AG08395 (cell line): Measurements from ENCODE around the gene SLC23A3.

ENCODE experiments used
- DNase-seq: peaks from one replicate; pipeline ENCODE4 v3.0.0; 2012; ENCODE audit warnings: mixed read lengths, low spot score

Gene SLC23A3

DNA sequence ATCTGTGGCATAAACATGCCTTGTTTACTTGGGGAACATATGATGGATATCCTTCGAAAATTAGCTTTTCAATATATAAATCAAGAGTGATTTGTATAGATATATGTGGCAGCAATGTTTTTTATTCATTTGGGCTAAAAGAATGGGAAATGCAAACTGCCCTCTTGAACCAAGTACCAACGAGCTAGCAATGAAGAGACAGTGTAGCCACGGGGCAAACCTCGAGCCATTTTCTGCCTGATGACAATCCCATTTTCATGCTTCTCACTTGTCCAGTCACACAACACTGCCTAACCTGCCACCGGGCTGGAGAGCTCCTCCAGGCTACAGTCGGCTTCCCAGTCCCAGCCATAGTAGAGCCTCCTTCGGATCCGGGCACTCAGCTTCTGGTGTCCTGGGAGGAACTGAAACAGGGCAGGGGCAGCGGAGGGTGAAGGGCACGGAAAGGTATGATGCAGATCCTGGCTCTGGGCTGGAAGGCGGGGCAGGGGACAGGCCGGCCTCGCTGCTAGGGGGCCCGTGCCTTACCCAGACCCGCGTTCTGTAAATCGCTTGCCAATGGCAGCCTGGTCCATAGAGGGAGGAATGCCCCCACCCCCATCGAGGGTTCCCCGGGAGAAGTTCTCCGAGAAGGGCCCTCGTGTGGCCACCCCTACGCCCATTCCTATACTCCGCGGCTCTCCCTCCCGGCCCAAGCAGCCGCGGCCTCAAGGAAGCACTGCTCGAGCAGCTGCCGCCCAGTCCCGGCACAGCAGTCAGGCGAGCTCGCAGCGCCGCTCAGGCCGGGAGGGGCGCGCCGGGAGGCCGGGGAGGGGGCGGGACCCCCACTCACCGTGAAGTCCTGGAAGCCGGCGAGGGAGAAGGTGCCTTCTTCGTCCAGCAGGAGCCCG lies 6.3 kb upstream of the SLC23A3 start:
- DNase-seq, result peak; percentile 40

DNA sequence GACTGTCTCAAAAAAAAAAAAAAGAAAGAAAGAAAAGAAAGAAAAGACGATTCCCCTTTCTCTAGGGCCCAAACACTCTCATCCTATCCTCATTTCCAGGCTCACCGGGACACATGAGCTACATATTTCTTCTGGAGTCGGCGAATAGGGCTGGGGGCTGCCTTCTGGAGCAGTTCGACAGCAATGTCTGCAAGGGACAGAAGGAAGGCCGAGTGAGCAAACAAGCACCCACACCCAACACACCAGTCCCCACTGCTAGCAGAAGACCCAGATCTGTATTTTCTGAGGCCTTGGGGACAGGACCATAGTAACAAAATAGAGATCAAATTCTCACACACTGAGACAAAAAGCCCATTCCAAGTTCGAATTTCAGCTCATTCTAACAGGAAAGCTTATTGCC lies 5.7 kb upstream of the SLC23A3 start:
- DNase-seq, result no peak

DNA sequence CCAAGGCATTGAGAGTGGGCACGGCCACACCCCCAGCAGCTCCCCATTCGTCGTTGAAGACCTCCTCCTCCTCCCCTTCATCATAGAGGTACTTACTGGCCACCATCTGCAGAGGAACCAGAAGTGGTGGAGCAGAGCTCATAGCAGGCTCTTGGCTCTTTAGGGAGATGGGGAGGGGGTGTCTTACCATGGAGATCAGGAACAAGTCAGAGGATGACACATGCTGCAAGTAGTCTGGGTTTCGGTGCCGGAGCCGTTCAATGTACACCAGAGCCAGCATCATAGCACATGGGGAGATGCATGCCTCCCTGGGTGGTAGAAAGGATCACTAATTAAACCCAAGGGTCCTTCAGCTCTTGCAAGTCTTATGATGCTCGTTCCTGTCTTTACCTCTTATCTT lies 5.0 kb upstream of the SLC23A3 start:
- no peak for DNase-seq

DNA sequence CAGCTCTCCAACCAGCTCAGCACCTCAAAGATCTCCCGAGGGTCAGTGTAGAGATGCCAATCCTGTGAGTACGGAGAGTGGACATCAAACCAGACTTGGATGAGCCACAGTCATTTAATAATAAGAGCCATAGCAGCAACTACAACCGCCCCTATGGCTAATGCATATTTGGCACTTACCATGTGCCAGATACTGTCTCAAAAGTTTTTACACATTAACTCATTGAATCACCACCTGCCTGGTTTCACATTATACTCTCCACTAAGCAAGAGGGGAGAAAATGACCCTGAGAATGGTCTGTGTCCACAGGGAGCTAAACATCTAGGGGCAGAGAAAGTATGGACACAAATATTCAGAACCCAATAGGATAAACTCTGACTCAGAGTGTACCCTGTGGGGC lies 4.3 kb upstream of the SLC23A3 start:
- DNase-seq, result no peak

DNA sequence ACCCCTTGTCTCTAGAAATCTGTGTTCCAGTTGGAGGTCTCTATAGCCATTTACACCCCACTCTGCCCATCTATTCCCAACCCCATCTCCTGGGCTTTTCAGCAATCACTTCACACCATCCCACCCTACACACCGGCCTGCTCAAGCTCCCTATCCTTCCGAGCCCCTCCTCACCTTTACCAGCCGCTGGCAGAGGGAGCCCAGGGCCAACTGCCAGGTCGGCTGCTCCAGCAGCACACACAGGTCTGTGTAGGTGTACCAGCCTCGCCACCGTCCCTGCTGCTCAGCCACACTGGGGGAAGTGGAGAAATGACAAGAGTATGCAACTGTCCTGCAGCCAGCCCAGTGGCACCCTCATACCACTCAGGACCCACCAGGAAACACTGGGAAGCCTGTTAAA lies 3.3 kb upstream of the SLC23A3 start:
- no peak for DNase-seq

DNA sequence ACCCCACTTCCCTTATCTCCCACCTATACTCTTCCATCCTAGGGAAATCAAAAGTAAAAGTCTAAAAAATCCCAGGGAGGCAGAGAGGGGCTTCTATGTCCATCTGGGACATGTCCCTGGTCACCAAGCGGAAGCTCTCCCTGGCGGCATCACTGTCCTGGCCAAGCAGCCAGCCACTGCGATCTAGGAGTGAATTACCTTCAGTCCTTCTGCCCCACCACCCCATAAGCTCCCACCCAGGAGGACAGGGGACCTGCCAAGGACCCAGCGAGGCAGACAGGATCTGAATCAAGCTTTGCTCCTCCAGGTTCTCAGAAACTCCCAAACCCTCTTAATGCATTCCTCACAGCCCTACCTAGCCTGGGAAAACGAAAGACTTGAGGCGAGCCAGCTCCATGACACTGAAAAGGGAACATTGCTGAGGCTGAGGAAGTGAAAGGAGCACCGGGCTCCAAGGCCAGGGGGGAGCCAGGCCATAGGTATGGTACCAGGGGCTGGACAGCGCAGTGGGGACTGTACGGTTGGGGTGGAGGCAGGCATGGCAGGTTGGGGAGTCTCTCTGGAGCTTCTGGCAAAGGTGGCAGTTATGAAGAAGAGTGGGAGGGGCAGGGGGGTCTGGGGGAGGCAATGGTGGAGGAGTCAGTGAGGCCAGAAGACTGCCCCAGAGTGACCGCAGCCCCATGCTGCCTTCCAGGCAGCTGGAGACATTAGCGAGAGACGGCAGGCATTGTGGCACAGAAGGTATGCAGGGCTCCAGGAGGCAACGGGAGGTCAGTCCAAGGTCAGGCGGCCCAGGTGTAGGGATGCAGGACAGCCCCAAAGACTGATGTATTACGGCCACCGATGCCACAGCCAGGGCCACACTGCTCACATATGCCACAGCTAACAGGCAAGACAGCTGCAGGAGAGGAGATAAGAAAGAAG lies 2.7 kb upstream of the SLC23A3 start:
- no peak for DNase-seq

DNA sequence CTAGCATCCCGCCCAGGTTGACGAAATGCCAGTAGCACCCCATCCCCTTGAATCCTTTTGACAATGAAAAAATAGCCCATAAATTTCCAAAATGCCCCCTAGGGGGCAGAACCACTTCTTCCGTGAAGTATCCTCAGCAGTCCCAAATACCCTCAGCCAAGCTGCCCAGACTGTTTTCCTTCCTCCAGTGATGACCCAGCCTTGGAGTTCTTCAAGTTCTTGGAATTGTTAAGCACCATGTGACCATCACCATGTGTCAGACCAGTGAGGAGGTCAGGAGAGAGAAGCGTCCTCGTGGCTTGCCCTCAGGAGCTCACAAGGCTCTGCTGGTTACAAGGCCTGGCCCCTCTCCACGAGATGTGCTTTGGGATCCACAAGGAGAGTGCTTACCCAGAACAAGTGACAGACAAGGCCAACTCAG lies 1.4 kb upstream of the SLC23A3 start:
- peak; percentile 89 for DNase-seq

DNA sequence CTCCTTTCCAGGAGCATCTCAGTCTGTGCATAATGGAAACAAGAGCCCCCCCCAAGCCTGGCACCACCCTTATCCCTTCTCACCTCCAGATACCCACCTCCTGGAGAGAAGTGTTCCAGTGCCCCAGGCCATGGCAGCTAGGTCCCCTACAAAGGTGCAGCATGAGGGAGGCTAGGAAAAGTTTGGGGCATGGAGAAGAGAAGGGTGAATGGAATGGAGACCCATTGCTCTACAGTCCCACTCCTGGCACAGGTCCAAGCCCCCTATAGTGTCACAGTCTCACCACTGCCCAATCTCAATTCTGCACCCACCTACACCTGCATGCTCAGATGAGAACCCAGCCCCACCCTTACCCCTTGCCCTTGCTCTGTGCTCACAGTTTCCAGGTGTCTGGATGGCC lies 897 bp downstream of the SLC23A3 start:
- DNase-seq, result no peak

DNA sequence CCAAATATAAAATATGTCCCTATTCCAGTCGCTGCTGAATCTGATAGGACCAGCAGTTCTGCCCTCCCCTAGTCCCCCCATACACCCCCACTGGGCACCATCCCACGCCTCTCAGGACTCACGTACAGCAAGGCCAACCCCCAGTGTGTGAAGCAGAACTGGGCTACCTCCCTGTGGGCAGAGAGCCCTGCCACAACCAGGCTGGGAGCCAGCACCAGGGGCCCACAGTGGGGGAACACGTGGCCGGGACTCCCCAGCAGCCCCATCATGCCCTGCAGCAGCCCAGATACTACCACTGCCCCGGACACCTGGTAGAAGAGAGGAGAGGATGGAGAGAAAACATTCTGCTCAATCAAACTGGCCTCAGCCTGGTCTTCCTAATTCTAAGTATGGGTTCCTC lies 1.3 kb downstream of the SLC23A3 start:
- DNase-seq, result no peak

DNA sequence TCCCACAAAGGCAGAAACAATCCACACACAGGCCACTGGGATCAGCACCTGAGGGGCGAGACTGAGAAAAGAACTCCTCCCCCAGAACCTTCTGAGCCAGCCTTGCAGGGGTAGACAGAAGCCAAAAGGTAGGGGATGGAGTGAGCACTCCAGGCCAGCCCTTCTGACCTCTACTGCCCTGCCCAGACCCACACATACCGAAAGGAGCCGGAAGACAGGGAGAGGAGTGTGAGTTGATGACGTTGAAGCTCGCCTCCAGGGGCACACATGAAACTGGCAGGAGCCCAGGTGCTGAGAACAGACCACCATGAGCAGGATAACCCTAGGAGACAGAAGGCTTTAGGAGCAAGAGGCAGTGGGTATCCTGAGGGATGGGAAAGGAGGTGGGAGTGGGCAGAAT lies 1.8 kb downstream of the SLC23A3 start:
- no peak for DNase-seq

DNA sequence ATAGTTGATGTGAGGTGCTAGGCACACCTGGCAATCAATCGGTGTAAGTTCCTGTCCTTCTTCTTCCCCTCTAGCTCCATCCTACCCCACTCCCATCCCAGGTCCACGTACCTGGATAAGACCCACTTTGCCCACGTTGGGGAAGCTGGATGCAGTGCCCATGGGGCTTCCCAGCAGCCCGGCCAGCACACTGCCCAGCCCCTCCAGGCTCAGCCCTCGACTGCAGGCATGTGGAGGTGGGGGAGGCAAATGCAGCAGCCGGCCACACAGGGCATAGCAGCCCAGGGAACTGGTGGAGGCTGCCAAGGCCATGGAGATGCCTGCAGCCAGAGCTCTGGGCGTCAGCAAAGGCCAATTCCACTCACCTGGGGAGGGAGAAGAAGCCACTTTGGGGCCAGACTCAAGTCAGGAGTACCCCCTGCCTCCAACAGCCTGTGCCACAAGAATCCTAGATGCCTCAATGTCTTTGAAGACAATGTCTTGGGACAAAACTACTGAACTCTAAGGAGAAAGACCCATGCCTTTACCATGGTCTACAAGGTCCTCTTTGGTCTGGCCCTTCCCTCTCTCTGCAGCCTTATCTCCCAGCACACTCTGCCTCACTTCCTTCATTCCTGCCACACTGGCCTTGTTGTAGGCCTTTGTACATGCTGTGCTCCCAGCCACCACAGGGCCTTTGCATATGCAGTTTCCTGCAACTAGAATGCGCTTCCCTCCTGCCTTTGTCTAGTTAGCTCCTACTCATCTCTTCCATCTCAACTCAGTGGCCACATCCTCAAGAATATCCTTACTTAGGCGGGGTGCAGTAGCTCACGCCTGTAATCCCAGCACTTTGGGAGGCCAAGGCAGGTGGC lies 4.5 kb downstream of the SLC23A3 start:
- no peak for DNase-seq

DNA sequence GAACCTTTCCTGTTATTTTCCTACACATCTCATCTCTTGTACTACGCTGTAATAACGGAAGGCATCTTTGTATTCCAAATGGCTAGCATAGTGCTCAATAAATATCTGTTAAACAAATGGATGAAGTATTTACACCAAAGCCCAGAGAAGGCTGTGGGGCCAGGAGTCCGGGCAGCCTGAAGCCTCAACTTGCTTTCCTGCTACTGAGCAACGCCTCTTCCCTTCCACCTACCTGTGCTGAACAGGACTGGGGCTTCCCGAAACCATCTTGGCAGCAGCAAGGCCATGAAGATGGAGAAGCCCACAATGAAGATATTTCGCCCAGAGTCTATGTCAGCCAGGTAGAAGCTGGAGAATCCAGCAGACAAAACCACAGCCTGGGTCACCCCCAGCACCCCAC lies 6.7 kb downstream of the SLC23A3 start:
- no peak for DNase-seq

DNA sequence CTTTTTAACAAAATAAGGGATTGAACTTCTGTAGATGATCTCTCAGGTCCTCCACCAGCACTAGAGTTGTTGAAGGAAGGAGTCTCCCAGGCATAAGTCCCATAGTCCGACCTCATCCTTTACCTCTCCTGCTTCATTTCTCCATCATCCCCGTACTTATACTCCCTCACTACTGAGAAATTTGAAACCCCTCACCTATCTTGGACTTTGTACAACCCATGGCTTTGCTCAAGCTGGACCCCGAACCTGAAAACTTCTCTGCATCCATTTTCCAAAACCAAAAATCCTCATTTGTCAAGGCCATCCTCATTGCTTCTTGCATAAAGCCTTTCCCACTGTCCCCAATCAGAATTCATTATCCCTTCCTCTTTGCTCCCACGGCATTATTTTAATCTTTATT lies 8.7 kb downstream of the SLC23A3 start:
- no peak for DNase-seq

DNA sequence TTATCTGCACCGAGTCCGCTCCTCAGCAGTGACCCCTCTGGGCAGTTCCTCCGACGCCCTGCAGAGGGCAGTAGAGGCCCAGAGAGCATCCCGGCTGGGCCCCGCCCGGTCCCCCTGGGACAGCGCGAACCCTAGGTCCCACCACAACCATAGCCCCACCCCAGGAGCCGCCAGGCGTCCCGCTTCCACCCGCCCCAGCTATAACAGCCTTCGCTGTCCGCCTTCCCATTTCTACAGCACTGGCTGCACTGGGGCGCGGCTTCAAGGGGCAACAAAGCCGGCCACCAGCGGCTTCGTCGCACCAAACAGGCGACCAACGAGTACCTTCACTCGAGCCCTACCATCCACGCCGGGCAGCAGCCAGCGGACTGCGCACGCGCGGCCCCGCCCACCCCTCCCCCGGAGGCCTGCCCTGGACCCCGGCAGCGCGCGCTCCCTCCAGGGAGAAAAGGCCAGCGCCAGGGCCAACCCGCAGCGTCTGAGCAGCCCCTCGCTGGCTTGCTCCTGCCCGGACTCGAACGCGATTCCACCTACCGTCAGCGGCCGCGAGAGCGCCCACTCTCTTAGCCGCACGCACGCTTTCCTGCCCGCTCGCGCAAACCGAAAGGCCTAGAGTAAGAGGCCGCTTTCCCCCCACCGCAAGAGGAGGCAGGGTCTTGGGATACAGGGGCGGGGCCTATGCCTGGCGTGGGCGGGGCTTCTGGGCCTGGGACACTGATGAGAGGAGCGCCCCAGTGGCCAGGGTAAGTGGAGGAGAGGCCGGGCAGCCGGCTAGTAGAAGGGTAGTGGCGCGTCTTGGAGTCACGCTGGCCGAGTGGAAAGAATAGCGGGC lies 9.4 kb downstream of the SLC23A3 start, which contains the start of gene NHEJ1:
NHEJ1 (minus strand) TSS at position 630 of the 832 bp plus-strand sequence. CDS start 2,453 bp downstream, outside the sequence.
- peak; percentile 97 for DNase-seq

DNA sequence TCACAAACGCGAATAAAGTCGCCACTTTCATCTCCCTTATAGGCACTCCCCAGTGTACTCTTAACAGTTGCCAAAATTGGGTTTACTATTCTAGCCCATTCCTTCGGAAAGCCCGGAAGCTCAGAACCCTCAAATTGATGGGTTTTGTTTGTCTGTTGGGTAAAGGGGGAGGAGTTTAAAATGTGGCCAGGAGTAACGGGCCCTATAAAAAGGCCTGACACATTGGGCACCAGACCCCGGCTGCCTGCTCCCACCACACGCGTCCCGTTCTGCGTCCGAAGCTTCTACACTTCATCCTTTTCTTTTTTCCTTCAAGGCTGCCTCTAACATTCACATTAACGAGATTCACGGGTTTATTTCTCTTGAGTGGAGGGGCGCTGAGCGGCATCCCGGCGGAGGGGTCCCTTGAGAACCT lies 10.1 kb downstream of the SLC23A3 start:
- DNase-seq, result no peak

DNA sequence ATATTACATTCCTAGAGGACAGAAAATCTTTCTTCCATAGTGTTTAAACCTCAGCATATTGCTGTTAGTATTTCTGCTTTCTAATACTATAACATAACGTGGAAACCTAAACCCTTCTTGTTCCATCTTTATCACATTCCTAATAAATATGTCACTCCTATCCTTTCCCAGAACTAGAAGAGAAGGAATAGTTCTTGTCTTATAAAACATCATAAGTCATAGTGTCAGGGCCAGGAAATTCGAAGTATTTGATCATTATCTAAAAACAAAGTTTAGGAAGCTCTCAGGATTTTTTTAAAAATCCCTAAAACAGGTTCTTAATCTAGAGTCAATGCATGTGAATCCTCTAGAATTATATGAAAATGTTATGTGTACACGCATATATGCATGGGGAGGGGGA lies 11.2 kb downstream of the SLC23A3 start:
- no peak for DNase-seq

DNA sequence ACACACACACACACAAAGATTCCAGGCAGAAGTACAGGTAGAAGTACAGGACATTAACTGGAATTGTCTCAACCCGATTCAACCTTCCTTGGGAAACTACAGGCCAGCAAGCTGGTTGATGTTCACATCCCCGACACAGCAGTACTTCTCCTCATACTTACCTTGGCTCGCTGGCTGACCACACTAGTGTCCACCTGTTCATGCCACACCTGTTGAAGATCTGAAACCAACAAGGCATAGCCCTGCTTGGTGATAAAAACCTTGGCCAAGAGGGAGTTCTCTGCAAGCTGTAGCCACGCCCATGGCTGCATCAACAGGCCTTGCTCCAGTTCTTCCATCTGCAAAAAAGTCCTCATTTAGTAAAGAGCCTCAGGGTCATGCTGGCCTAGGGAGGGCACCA lies 11.8 kb downstream of the SLC23A3 start:
- DNase-seq, result no peak

DNA sequence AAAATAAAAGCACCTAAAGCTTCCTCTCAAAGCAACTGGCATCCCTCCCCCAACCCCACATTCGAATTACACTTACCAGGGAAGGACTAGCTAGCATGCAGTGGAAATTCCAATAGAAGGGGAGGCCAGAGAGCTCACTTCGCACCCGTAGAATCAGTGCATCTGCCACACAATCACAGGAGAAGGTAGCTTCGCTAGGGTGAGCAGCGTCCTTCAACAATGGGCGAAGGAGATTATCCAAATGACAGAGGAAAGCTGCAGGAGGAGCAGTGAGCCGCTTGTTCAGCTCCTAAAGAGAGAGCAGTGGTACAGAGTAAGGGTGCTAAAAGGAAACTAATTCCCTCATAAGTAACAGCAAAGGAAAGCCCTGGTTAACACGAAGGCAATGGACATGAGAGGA lies 12.4 kb downstream of the SLC23A3 start:
- DNase-seq, result no peak

DNA sequence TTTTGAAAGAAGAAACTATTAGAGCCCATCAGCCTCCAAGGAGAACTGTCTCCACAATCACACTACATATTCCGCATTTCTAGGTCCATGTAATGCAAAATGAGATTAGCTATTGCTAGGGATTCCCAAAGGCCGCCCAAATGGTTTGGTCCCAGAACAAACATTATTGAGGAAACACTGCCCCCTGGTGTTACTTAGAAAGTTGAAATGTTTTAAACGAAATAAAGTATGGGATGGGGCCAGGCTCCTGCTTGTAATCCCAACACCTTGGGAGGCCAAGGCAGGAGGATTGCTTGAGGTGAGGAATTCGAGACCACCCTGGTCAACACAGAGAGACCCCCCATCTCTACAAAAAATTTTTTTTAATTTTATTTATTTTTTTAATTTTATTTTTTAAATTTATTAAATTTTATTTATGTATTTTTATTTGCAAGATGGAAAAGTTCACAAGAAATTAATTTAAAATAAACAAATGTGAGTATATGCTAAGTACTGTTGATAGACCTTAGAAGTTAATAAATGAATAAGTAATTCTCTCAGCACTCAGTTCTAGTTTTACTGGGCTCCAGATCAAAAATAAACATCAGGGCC lies 14.7 kb downstream of the SLC23A3 start:
- DNase-seq, result peak; percentile 75

DNA sequence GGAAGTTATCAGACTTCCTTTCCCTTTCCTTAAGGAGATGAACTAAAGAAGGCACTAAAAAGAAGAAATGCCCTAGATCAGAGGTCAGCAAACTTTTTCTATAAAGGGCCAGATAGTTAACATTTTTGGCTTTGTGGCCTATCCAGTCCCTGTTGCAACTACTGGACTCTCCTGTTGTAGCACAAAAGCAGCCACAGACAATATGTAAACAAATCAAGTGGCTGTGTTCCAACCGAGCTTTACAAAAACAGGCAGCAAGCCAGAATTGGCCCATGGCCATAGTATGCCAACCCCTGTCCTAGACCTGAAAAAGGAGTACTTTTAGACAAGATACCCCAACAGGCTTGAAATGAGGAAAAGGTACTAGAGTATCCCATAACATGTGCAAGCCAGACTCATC lies 20.2 kb downstream of the SLC23A3 start:
- DNase-seq, result no peak

DNA sequence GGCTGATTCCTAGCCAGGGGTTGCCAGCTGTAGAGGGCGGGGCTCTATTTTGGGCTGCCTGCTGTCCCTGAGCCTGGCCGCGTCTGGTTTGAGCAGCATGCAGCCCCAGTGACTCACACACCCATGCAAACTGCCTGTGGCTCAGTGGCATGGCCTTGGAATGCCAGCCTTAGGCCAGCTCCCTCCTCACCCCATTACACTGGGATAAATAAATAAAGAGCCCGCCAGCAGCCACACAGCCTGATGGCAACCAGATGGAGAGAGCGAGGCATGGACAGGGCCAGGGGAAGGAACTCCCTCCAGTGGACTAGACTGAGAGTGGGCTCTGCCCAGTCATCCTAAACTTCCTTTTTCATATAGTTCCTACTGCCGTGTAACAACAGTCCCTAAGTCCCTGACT lies 27.5 kb downstream of the SLC23A3 start:
- peak; percentile 97 for DNase-seq
